ENCODE measurements around the gene LGALS7. TPM values are rescaled to one million over a fixed set of nuclear protein-coding genes. Genes with fewer than 3 reads are reported as not detected.

Gene LGALS7
- total and polyA plus RNA-seq, 2 of the 13 experiments (the other 11 are each of a cell fraction or from before 2014, with no cell fraction given), result 0.73 TPM; not detected in 1

DNA sequence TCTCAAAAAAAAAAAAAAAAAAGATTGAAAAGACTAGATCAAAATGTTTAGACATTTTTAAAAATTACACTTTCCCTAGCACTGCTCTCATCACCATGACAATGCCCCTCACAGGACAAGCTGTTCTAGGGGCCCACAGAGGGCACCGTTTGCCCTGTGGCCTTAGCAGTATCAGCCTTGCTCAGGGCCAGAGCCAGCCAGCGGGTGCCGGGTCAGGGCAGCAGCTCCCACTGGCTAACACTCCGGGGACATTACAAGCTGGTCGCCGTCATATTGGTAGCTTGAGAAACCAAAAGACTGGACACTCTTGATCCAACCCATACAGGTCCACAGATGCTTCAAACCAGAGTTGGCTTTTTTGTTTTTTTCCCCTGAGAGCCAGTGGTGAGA is 47.0 kb downstream of the LGALS7 start:
- H3K27ac ChIP-seq (ENCODE audit: extremely low read length, insufficient read depth, low read length), result no peak overlapping the region
- no peaks in the 10 kb centered on the region for H4K20me1 ChIP-seq (ENCODE audit: insufficient read depth, low read length)
- POLR2A ChIA-PET, result interaction anchor here (1.6 kb wide), 1 partner anchor 25 kb away, joined by 4 read pairs; no protein-coding TSS in a partner anchor
- no peak overlapping the region for H3K4me2 ChIP-seq (ENCODE audit: low read depth, low read length)
- intact Hi-C loops (cut with micrococcal nuclease; ENCODE audit: unreplicated experiment), result no loop called here
- H3K36me3 ChIP-seq (replicated peaks in 1 of 2; ENCODE audit: control insufficient read depth in 1 of 2, insufficient read depth in 2 of 2, low read length in 2 of 2), result peaks cover 29 to 69% of the 10 kb centered on the region in 2 experiments
- no peaks in the 10 kb centered on the region for H3K9me3 ChIP-seq (ENCODE audit: low read length)
- H3K9ac ChIP-seq (ENCODE audit: insufficient read depth, low read depth, low read length), result no peak overlapping the region
- FAIRE-seq (no peak), DNase-seq (ENCODE audit: low spot score) (no peak), ATAC-seq (no peak)
- no peak overlapping the region for H3K4me3 ChIP-seq (replicated peaks in 1 of 3; ENCODE audit: insufficient read depth in 1 of 3, low read depth in 2 of 3, low read length in 3 of 3)
- CTCF ChIA-PET (ENCODE audit: low intra/inter-chr PET ratio, low total read pairs), result no interaction called here
- H3K27me3 ChIP-seq (ENCODE audit: control insufficient read depth in 1 of 2, insufficient read depth in 2 of 2, low read length in 2 of 2), result no peaks in the 10 kb centered on the region
- BruUV-seq (replicated peaks), result no TSS peak
- WGBS (ENCODE audit: low lambda C conversion rate), result 95% methylated on average over 6 of the region's 6 CpGs
- H3K79me2 ChIP-seq (ENCODE audit: insufficient read depth, low read length), result no peaks in the 10 kb centered on the region
- in situ Hi-C loops (cut with HindIII; ENCODE audit: extremely low pct_ligation_motif_present, low pct_unique_long_range_greater_than_20kb), result loop anchor here (25.0 kb wide), 1 partner anchor 186 kb away; the partner anchor contains the start of gene CCER2
- no peak overlapping the region for H2AFZ ChIP-seq (ENCODE audit: low read length)
- H3K4me1 ChIP-seq (ENCODE audit: insufficient read depth, low read length), result peaks cover 22% of the 10 kb centered on the region
- TF ChIP-seq ZHX1 (CRISPR knock-in tag; IDR thresholded peaks at IDR 0.05; ENCODE audit: low read depth) (no peak), HES4 (CRISPR knock-in tag; IDR thresholded peaks at IDR 0.05; ENCODE audit: borderline replicate concordance) (no peak), ZNF3 (CRISPR knock-in tag; IDR thresholded peaks at IDR 0.05) (no peak), CSRNP1 (CRISPR knock-in tag; IDR thresholded peaks at IDR 0.05) (no peak), NKX3-1 (CRISPR knock-in tag; IDR thresholded peaks at IDR 0.05) (no peak), ZBTB21 (CRISPR knock-in tag; IDR thresholded peaks at IDR 0.05) (no peak)

All from HepG2 (cell line).